Ascending aorta (tissue), 2 donors: Measurements from ENCODE around the gene LRP1B. TPM values are rescaled to one million over a fixed set of nuclear protein-coding genes. Genes with fewer than 3 reads are reported as not detected.

Experiments used
- DNase-seq, 2 donors: peaks; one replicate each; pipeline ENCODE4 v3.0.0-alpha.2; 2019; ENCODE audit warnings: low spot score in 2 of 2
- H3K27ac ChIP-seq, 2 donors: fragments of 200-600 bp; sonication (generic); one replicate each; pipeline ENCODE4 v1.5.1; 2016 to 2017; ENCODE audit warnings: mild to moderate bottlenecking in 1 of 2
- H3K27me3 ChIP-seq: fragments of 200-600 bp; sonication (generic); one replicate; pipeline ENCODE4 v1.5.1; 2017
- H3K36me3 ChIP-seq, 2 donors: fragments of 200-600 bp; sonication (generic); one replicate each; pipeline ENCODE4 v1.5.1; 2016
- H3K4me1 ChIP-seq, 2 donors: fragments of 200-600 bp; sonication (generic); one replicate each; pipeline ENCODE4 v1.5.1; 2016 to 2017; ENCODE audit warnings: mild to moderate bottlenecking in 1 of 2
- H3K4me3 ChIP-seq, 2 donors: fragments of 200-600 bp; sonication (generic); one replicate each; pipeline ENCODE4 v1.5.1; 2016 to 2017; ENCODE audit warnings: mild to moderate bottlenecking in 1 of 2
- H3K9me3 ChIP-seq, 2 donors: fragments of 200-600 bp; sonication (generic); one replicate each; pipeline ENCODE4 v1.5.1; 2016
- CTCF ChIP-seq, 3 experiments: fragments of 200-600 bp in 2 of 3; fragments of 450-650 bp in 1 of 3; sonication (generic) in 2 of 3; IDR thresholded peaks; one replicate each; pipeline ENCODE4 v1.5.1; 2016 to 2019; ENCODE audit warnings: antibody characterized with exemption in 3 of 3, mild to moderate bottlenecking in 1 of 3, moderate library complexity in 1 of 3
- intact Hi-C: fragments of 100-400 bp; cut with DNase I; formaldehyde crosslinking; loops from one replicate; pipeline ENCODE4 v1.15.1; 2023
- total RNA-seq: library from RNA; depleted of rRNA; stranded (reverse); fragments of >200 nt; gene quantifications from one replicate; pipeline ENCODE4 v1.1.0, GENCODE V29; 2016

The LRP1B gene
- total RNA-seq, 1 donor from 2014 or later: not detected

GRCh38 chr2:141599721-141600120 is 531.1 kb downstream of the LRP1B start:
- intact Hi-C loops: no loop called here
- Histone ChIP-seq H3K9me3 (no peaks in the 10 kb centered on the region), H3K4me1 (no peaks in the 10 kb centered on the region), H3K36me3 (no peaks in the 10 kb centered on the region), H3K27ac (no peak overlapping the region), H3K27me3 (no peaks in the 10 kb centered on the region), H3K4me3 (no peak overlapping the region)
- DNase-seq: no peak
- TF ChIP-seq CTCF (IDR thresholded peaks at IDR 0.05): no peak

DNA sequence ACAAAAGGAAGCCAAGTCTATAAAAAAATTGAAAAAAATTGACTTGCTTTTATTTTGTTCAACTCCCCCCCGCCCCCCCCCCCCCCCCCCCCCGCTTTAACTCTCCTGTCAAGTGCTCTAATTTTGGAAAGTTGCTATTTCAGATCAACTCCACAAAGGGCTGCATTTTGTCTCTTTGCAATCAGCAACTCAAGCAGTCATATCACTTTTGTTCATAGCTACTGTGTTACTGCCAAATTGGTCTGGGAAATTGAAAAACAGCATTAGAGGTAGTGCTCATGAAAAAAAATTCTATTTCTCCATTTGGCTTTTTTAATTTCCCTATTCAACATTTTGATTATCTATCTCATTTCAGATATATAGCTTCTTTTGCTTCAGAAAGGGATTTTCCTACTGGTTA is 531.8 kb downstream of the LRP1B start:
- no peak overlapping the region for H3K27ac ChIP-seq
- no peaks in the 10 kb centered on the region for H3K9me3 ChIP-seq
- DNase-seq: no peak
- intact Hi-C loops: no loop called here
- no peak for TF ChIP-seq CTCF (IDR thresholded peaks at IDR 0.05)
- H3K4me3 ChIP-seq: no peak overlapping the region
- H3K36me3 ChIP-seq: no peaks in the 10 kb centered on the region
- no peaks in the 10 kb centered on the region for H3K4me1 ChIP-seq
- H3K27me3 ChIP-seq: no peaks in the 10 kb centered on the region

DNA sequence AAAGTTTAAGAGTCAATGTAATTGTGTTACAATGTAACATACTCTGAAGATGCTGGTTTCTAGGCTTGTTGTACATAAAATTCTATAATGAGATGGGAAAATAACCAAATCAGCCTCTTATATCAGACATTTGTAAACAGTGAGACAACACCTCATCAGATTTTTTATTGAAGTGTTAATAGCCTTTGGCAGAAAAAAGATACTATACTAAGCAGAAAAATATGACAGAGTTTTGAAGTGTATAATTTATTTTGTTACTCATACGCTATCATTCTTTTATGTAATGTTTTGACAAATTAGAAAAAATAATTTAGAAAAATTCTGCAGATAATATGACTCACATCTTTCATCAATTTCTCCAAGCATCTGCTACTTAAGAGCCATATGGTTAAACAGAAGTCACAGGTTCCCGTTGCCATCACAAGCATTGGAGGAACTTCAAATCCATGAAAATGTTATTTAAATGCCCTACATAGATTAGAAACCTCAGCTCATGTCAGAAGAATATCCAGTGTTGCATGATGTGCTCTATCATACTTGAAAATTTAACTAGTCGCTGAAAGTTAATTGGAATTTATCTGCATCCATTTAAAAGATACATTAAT is 535.4 kb downstream of the LRP1B start:
- Histone ChIP-seq H3K4me1 (no peaks in the 10 kb centered on the region), H3K4me3 (no peak overlapping the region), H3K27ac (no peak overlapping the region), H3K27me3 (no peaks in the 10 kb centered on the region), H3K9me3 (no peaks in the 10 kb centered on the region), H3K36me3 (no peaks in the 10 kb centered on the region)
- intact Hi-C loops: no loop called here
- TF ChIP-seq CTCF (IDR thresholded peaks at IDR 0.05): no peak
- no peak for DNase-seq

- H3K4me1 ChIP-seq: no peaks in the 10 kb centered on the region
- H3K9me3 ChIP-seq: no peaks in the 10 kb centered on the region
- intact Hi-C loops: no loop called here
- H3K4me3 ChIP-seq: no peak overlapping the region
- no peaks in the 10 kb centered on the region for H3K27me3 ChIP-seq
- no peak for TF ChIP-seq CTCF (IDR thresholded peaks at IDR 0.05)
- DNase-seq: no peak
- H3K27ac ChIP-seq: no peak overlapping the region
- H3K36me3 ChIP-seq: no peaks in the 10 kb centered on the region
These were observed 539.0 kb downstream of the LRP1B start for GRCh38 chr2:141591787-141592186.

GRCh38 chr2:141590620-141591019 is 540.2 kb downstream of the LRP1B start:
- no peak overlapping the region for H3K4me3 ChIP-seq
- no peaks in the 10 kb centered on the region for H3K27me3 ChIP-seq
- intact Hi-C loops: no loop called here
- H3K4me1 ChIP-seq: no peaks in the 10 kb centered on the region
- no peak overlapping the region for H3K27ac ChIP-seq
- no peak for DNase-seq
- no peaks in the 10 kb centered on the region for H3K9me3 ChIP-seq
- TF ChIP-seq CTCF (IDR thresholded peaks at IDR 0.05): no peak
- H3K36me3 ChIP-seq: no peaks in the 10 kb centered on the region

GRCh38 chr2:141589314-141589713 is 541.5 kb downstream of the LRP1B start:
- no peak overlapping the region for H3K27ac ChIP-seq
- DNase-seq: no peak
- H3K4me3 ChIP-seq: no peak overlapping the region
- H3K27me3 ChIP-seq: no peaks in the 10 kb centered on the region
- no peak for TF ChIP-seq CTCF (IDR thresholded peaks at IDR 0.05)
- intact Hi-C loops: no loop called here
- no peaks in the 10 kb centered on the region for H3K9me3 ChIP-seq
- no peaks in the 10 kb centered on the region for H3K4me1 ChIP-seq
- no peaks in the 10 kb centered on the region for H3K36me3 ChIP-seq
